Activated T-helper 2 cell treated with anti-CD3 and anti-CD28 coated beads, Interferon-gamma antibody, Interleukin-2, Interleukin-4, amounts not matched to agents 10 μg/mL and 5 μg/mL and 100 μg/mL, durations not matched to agents 14 hours and 24 hours and 36 hours (primary cell): Measurements from ENCODE around the gene RSPH9. TPM values are rescaled to one million over a fixed set of nuclear protein-coding genes. Genes with fewer than 3 reads are reported as not detected.
A peak's percentile ranks its signal among the peaks of the same experiment; 100 is the strongest.

Source experiments
- DNase-seq: peaks from one replicate; pipeline ENCODE4 v3.0.0; 2021; ENCODE audit warnings: low spot score
- H3K27ac Mint-ChIP-seq: one replicate; pipeline ENCODE4 v1.8.0; 2021; ENCODE audit warnings: mixed read lengths
- H3K27me3 Mint-ChIP-seq: one replicate; pipeline ENCODE4 v1.8.0; 2021; ENCODE audit warnings: low read depth, mixed read lengths
- H3K36me3 Mint-ChIP-seq: one replicate; pipeline ENCODE4 v1.8.0; 2021; ENCODE audit warnings: low read depth, mixed read lengths
- H3K4me1 Mint-ChIP-seq: one replicate; pipeline ENCODE4 v1.8.0; 2021; ENCODE audit warnings: low read depth, mixed read lengths
- H3K4me3 Mint-ChIP-seq: one replicate; pipeline ENCODE4 v1.8.0; 2021; ENCODE audit warnings: low read depth, mild to moderate bottlenecking, moderate library complexity, mixed read lengths
- H3K9me3 Mint-ChIP-seq: one replicate; pipeline ENCODE4 v1.8.0; 2021; ENCODE audit warnings: mixed read lengths
- intact Hi-C: fragments of 100-400 bp; cut with micrococcal nuclease; formaldehyde crosslinking; loops from one replicate; pipeline ENCODE4 v1.15.1; 2023
- total RNA-seq: library from RNA; stranded (reverse); gene quantifications from 2 replicates; pipeline ENCODE4 v1.2.3, GENCODE V29; 2022

The RSPH9 gene, protein sequence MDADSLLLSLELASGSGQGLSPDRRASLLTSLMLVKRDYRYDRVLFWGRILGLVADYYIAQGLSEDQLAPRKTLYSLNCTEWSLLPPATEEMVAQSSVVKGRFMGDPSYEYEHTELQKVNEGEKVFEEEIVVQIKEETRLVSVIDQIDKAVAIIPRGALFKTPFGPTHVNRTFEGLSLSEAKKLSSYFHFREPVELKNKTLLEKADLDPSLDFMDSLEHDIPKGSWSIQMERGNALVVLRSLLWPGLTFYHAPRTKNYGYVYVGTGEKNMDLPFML
- not detected in 2 replicates for total RNA-seq

DNA sequence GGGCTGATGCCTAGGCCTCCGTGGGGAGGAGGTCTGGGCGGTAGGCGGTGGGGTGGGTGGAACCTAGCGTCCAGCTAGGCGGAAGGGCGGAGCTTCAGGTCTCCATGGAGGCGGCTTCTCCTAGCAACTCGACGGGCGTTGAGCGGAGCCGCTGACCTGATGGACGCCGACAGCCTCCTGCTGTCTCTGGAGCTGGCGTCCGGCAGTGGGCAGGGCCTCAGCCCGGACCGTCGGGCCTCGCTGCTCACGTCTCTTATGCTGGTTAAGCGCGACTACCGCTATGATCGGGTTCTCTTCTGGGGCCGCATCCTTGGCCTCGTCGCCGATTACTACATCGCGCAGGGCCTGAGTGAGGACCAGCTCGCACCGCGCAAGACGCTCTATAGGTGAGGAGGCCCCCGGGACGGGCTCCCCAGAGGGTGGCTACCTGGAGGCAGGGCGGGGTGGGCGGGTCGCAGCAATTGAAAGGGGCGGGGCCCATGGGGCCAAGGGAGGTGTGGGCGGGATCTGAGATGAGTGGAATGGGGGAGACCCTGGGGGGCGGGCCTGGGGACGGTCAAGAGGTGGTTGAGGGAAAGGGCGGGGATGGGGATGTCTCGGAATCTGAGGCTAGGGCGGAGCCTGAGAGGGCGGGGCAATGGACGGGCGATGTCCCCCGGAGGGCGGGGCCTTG, at the start of gene RSPH9:
Gene RSPH9, plus strand, starts transcription at position 97 of the 673 bp plus-strand sequence. Its CDS starts 63 bp downstream, at position 160.
- Mint-ChIP-seq H3K27ac (no peak within 1 kb of the TSS), H3K36me3 (peaks cover 20% of the 10 kb centered on the region), H3K27me3 (no peaks in the 10 kb centered on the region), H3K9me3 (no peaks in the 10 kb centered on the region), H3K4me1 (peaks cover 18% of the 10 kb centered on the region), H3K4me3 (peak within 1 kb of the TSS; percentile 83)
- DNase-seq: peak; percentile 64
- intact Hi-C loops: loop anchor here (2.0 kb wide), 1 partner anchor 16 kb away; the partner anchor contains the start of gene GTPBP2

DNA sequence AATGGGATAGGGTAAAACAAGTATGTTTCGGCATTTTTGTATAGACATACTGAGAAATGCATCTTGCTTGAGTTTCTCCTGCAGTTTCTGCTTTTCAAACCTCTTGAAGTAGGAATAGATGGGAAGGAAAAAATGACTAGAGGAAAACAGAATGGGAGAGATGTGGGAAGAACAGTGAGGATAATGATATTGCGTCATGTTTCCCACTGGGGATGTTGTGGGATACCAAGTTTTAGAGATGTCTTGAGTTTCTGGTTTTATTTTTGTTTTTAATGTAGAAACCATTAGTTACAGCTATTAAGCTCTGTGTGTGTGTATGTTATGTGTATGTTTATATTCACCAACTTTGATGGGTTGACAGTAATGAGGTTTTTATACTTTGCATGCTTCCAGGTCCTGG, 44.2 kb upstream of the RSPH9 start:
- Mint-ChIP-seq H3K4me1 (no peaks in the 10 kb centered on the region), H3K27ac (no peak overlapping the region), H3K9me3 (no peaks in the 10 kb centered on the region), H3K27me3 (no peaks in the 10 kb centered on the region), H3K36me3 (peaks cover 69% of the 10 kb centered on the region), H3K4me3 (no peak overlapping the region)
- intact Hi-C loops: no loop called here
- no peak for DNase-seq

DNA sequence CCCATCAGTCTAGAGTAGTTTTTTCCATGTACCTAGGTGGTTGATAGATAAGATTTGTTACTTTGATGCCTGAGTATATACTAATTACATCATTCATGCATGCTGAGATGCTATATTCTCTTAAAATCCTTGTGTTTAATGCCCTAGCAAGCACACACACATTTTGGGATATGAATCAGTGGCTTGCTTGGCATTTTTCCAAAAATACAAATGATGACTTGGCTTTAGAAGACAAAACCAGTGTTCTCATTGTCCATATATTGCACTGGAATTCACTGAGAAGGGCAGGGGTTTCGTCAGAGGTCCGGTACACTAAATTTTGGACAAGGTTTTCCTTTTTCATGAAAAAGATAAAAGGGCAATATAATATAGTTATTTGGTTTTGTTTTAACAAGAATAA, 40.7 kb upstream of the RSPH9 start:
- no peak for DNase-seq

DNA sequence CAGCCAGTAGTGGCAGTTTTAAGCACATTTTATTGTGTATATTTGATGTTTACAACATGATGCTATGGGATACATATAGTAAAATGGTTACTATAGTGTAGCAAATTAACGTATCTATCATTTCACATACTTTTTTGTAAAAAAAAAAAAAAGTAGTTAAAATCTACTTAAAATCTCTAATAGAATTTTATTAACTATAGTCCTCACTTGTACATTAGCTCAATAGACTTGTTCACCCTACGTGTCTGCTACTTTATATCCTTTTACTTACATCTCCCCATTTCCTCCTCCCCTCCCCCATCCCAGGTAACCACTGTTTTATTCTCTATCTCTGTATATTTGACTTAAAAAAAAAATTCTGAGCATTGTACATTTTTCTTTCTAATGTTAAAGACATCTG, 38.8 kb upstream of the RSPH9 start:
- Mint-ChIP-seq H3K36me3 (peaks cover 63% of the 10 kb centered on the region), H3K9me3 (no peaks in the 10 kb centered on the region), H3K27ac (no peak overlapping the region), H3K4me3 (no peak overlapping the region), H3K27me3 (no peaks in the 10 kb centered on the region), H3K4me1 (peaks cover 4% of the 10 kb centered on the region)
- intact Hi-C loops: no loop called here
- DNase-seq: no peak

More for the DNA sequence above, 40.7 kb upstream of the RSPH9 start:
- Mint-ChIP-seq H3K27me3 (no peaks in the 10 kb centered on the region), H3K36me3 (peaks cover 73% of the 10 kb centered on the region), H3K9me3 (no peaks in the 10 kb centered on the region), H3K27ac (no peak overlapping the region), H3K4me1 (peaks cover 2% of the 10 kb centered on the region), H3K4me3 (no peak overlapping the region)
- intact Hi-C loops: no loop called here

DNA sequence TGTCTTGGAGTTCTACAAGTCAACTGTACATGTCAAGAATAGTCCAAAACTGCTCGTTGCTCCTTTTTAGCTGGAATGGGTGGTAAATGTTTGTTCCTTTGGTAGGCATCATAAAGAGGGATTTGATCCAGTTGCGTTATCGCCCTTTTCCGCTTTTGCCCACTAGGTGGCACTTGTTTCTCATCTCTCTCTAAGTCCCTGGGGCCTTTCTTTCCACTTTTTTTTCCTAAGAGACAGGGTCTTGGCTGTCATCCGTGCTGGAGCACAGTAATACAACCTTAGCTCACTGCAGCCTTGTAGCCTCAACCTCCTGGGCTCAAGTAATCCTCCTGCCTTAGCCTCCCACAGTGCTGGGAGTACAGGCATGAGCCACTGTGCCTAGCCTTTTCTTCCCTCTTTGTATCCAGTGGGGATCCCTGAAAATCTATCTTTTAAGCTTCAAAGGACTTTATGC, 36.5 kb upstream of the RSPH9 start:
- H3K4me3 Mint-ChIP-seq: no peak overlapping the region
- DNase-seq: no peak
- H3K36me3 Mint-ChIP-seq: peaks cover 58% of the 10 kb centered on the region
- peaks cover 4% of the 10 kb centered on the region for H3K4me1 Mint-ChIP-seq
- intact Hi-C loops: loop anchor here (1.0 kb wide), 1 partner anchor 471 kb away; no protein-coding TSS in a partner anchor
- H3K9me3 Mint-ChIP-seq: no peaks in the 10 kb centered on the region
- H3K27ac Mint-ChIP-seq: no peak overlapping the region
- no peaks in the 10 kb centered on the region for H3K27me3 Mint-ChIP-seq

DNA sequence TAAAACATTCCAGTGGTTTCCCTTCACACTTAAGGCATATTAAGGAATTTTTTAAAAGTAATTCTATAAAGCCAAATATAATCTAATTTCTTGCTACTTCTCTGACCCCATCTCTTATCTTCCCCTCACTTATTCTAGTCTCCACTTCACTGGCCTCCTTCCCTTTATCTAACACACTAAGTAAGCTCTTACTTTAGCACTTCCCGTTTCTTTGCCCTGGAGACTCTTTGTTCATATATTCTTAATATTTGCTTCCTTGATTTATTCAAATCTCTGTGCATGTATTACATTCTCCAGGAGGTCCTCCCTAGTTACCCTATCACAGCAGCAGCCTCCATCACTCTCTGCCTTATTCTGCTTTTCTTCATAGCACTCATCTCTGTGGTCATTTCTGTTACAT, 36.0 kb upstream of the RSPH9 start:
- Mint-ChIP-seq H3K27me3 (no peaks in the 10 kb centered on the region), H3K4me3 (no peak overlapping the region), H3K27ac (no peak overlapping the region), H3K4me1 (peaks cover 4% of the 10 kb centered on the region), H3K36me3 (peaks cover 58% of the 10 kb centered on the region), H3K9me3 (no peaks in the 10 kb centered on the region)
- intact Hi-C loops: loop anchor here (1.0 kb wide), 1 partner anchor 470 kb away; no protein-coding TSS in a partner anchor
- DNase-seq: no peak

DNA sequence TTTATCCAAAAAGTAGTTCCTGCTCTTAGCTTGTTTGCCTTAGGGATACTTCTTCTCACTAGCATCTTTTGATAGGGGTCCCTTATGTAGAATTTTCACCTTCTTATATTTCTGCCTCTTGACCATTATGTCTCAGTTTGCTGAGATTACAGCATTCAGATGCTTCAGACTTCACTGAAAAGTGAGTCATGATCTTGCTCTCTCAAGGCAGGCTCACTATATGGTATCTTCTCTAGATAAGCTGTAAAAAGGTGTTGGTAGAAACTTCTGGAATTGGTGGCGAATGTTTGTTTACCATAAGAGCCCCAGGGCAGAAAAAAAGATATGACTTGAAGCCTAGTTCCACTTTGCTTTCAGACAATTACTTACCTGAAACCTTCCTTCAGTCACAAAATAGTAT, 35.4 kb upstream of the RSPH9 start:
- Mint-ChIP-seq H3K27me3 (no peaks in the 10 kb centered on the region), H3K4me1 (peaks cover 4% of the 10 kb centered on the region), H3K36me3 (peaks cover 57% of the 10 kb centered on the region), H3K9me3 (no peaks in the 10 kb centered on the region), H3K27ac (no peak overlapping the region), H3K4me3 (no peak overlapping the region)
- intact Hi-C loops: no loop called here
- DNase-seq: no peak

DNA sequence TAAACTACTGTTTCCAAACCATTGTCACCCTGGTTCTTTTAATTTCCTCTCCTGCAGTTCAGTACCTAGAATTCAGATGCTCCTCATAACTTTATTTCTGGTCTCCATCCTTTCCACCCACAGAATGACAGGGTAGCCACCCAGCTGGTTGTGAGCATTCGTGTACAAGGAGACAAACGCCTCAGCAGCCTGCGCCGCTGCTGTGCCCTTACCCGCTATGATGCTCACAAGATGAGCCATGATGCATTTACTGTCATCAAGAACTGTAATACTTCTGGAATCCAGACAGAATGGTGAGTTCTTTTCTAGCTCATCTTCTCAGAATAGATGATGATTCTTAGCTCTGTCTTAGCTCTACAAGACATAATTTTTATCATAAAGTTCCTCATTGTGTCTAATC, 34.4 kb upstream of the RSPH9 start:
- H3K4me3 Mint-ChIP-seq: no peak overlapping the region
- no peaks in the 10 kb centered on the region for H3K9me3 Mint-ChIP-seq
- H3K27me3 Mint-ChIP-seq: no peaks in the 10 kb centered on the region
- intact Hi-C loops: no loop called here
- DNase-seq: no peak
- no peak overlapping the region for H3K27ac Mint-ChIP-seq
- H3K4me1 Mint-ChIP-seq: peaks cover 4% of the 10 kb centered on the region
- peaks cover 52% of the 10 kb centered on the region for H3K36me3 Mint-ChIP-seq

DNA sequence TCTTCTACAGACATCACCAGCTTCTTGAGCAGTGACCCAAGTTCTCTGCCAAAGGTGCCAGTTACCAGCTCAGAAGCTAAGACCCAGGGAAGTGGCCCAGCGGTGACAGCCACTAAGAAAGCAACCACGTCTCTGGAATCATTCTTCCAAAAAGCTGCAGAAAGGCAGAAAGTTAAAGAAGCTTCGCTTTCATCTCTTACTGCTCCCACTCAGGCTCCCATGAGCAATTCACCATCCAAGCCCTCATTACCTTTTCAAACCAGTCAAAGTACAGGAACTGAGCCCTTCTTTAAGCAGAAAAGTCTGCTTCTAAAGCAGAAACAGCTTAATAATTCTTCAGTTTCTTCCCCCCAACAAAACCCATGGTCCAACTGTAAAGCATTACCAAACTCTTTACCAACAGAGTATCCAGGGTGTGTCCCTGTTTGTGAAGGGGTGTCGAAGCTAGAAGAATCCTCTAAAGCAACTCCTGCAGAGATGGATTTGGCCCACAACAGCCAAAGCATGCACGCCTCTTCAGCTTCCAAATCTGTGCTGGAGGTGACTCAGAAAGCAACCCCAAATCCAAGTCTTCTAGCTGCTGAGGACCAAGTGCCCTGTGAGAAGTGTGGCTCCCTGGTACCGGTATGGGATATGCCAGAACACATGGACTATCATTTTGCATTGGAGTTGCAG, 31.0 kb upstream of the RSPH9 start:
- no peaks in the 10 kb centered on the region for H3K27me3 Mint-ChIP-seq
- H3K36me3 Mint-ChIP-seq: peaks cover 41% of the 10 kb centered on the region
- DNase-seq: no peak
- H3K9me3 Mint-ChIP-seq: no peaks in the 10 kb centered on the region
- no peak overlapping the region for H3K4me3 Mint-ChIP-seq
- no peak overlapping the region for H3K27ac Mint-ChIP-seq
- peaks cover 4% of the 10 kb centered on the region for H3K4me1 Mint-ChIP-seq
- intact Hi-C loops: no loop called here

DNA sequence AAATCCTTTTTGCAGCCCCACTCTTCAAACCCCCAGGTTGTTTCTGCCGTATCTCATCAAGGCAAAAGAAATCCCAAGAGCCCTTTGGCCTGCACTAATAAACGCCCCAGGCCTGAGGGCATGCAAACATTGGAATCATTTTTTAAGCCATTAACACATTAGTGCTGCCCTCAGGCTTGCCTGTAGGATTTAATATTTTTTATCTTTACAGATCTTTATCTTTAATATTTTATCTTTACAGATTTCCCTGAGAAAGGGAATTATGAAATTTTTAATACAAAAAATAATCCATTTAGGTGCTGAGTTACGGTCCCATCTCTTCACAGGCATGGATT, 30.5 kb upstream of the RSPH9 start:
- Mint-ChIP-seq H3K4me1 (peaks cover 2% of the 10 kb centered on the region), H3K27ac (no peak overlapping the region), H3K9me3 (no peaks in the 10 kb centered on the region), H3K4me3 (no peak overlapping the region), H3K36me3 (peaks cover 39% of the 10 kb centered on the region), H3K27me3 (no peaks in the 10 kb centered on the region)
- intact Hi-C loops: no loop called here
- no peak for DNase-seq

DNA sequence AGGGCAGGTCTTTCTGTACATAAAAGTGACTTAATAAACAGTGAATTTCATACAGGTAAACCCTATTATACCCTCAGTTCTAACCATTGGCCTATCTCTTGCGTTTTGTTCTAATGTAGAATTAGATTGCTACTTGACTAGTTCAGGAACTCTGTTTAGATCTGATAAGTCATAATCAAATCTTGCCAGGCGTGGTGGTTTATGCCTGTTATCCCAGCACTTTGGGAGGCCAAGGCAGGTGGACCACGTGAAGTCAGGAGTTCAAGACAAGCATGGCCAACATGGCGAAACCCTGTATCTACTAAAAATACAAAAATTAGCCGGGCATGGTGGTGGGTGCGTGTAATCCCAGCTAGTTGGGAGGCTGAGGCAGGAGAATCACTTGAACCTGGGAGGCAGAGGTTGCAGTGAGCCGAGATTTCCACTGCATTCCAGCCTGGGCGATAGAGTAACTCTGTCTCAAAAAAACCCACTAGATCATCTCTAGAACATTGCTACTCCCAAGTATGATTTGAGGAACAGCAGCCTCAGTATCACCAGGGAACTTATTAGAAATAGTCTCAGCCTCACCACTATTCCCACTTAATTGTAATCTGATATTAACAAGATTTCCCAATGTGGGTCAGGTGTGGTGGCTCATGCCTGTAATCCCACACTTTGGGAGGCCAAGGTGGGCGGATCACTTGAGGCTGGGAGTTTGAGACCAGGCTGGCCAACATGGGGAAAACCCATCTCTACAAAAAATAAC, 27.9 kb upstream of the RSPH9 start:
- Mint-ChIP-seq H3K27me3 (no peaks in the 10 kb centered on the region), H3K36me3 (peaks cover 46% of the 10 kb centered on the region), H3K4me1 (no peaks in the 10 kb centered on the region), H3K9me3 (no peaks in the 10 kb centered on the region), H3K27ac (no peak overlapping the region), H3K4me3 (no peak overlapping the region)
- intact Hi-C loops: no loop called here
- no peak for DNase-seq

DNA sequence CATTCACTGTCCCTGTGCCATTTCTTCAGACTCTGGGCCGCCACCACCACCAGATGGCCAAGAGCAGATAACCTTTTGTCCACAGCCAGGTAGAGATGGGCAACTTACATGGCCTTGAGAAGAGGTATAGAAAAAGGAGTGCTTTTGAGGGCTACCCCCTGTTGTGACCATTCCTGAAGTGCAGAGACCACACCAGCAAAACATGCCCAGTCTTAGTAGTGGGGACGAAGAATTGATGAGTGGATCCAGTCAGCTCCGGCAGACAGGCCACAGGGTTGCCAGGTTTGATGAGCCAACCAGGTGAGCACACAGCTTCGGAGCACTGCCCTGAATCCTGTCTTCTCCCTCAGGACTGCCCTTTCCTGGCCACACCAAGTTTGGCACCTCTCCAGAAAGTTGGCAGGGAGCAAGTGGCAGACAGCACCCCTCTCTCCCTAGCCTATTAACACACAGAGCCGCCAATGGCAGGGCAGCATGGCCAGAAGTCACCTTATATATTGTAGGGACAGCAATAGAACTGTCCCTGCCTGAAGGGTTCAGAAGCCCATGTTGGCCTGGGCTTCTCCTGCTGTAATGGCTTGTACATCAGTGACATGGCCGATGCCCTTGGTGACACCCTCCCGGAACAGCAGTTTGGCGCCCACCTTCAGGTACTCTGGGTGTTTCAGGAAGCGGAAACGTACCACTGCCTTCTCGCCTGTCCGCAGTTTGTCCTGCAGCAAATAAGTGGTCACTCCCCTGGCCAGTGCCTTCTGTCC, 23.6 kb upstream of the RSPH9 start:
- no peaks in the 10 kb centered on the region for H3K27me3 Mint-ChIP-seq
- peaks cover 3% of the 10 kb centered on the region for H3K4me1 Mint-ChIP-seq
- H3K36me3 Mint-ChIP-seq: peaks cover 64% of the 10 kb centered on the region
- intact Hi-C loops: no loop called here
- no peak overlapping the region for H3K27ac Mint-ChIP-seq
- no peak overlapping the region for H3K4me3 Mint-ChIP-seq
- no peaks in the 10 kb centered on the region for H3K9me3 Mint-ChIP-seq
- no peak for DNase-seq
